Measurements from ENCODE around the gene TK1. TPM values are rescaled to one million over a fixed set of nuclear protein-coding genes. Genes with fewer than 3 reads are reported as not detected.

TK1 gene
- total RNA-seq, 1 donor from 2014 or later: 3.8 TPM

GRCh38 chr17:78151514-78152008 lies 35.3 kb downstream of the TK1 start:
- ATAC-seq (ENCODE audit: low read depth): no peak
- H3K27me3 Mint-ChIP-seq: no peaks in the 10 kb centered on the region
- H3K9me3 Mint-ChIP-seq: no peaks in the 10 kb centered on the region
- DNase-seq: no peak
- no peaks in the 10 kb centered on the region for H3K36me3 Mint-ChIP-seq (ENCODE audit: low read depth)
- ChIA-PET CTCF (no interaction called here), POLR2A (interaction anchor here (0.6 to 48.2 kb wide), 4 partner anchors 20 to 192 kb away, joined by 3 to 2404 read pairs (median 523); partner anchors contain the start of genes AFMID, SYNGR2, TK1 and TMC6)
- H3K27ac Mint-ChIP-seq: peak overlapping the region; percentile 73
- intact Hi-C loops (cut with micrococcal nuclease): loop anchor here (10.0 kb wide), 1 partner anchor 687 kb away; no protein-coding TSS in a partner anchor
- no peak overlapping the region for H3K4me3 Mint-ChIP-seq
- peaks cover 83% of the 10 kb centered on the region for H3K4me1 Mint-ChIP-seq
- TF ChIP-seq, protein P1, sequence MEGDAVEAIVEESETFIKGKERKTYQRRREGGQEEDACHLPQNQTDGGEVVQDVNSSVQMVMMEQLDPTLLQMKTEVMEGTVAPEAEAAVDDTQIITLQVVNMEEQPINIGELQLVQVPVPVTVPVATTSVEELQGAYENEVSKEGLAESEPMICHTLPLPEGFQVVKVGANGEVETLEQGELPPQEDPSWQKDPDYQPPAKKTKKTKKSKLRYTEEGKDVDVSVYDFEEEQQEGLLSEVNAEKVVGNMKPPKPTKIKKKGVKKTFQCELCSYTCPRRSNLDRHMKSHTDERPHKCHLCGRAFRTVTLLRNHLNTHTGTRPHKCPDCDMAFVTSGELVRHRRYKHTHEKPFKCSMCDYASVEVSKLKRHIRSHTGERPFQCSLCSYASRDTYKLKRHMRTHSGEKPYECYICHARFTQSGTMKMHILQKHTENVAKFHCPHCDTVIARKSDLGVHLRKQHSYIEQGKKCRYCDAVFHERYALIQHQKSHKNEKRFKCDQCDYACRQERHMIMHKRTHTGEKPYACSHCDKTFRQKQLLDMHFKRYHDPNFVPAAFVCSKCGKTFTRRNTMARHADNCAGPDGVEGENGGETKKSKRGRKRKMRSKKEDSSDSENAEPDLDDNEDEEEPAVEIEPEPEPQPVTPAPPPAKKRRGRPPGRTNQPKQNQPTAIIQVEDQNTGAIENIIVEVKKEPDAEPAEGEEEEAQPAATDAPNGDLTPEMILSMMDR (IDR thresholded peaks at IDR 0.05): no peak

DNA sequence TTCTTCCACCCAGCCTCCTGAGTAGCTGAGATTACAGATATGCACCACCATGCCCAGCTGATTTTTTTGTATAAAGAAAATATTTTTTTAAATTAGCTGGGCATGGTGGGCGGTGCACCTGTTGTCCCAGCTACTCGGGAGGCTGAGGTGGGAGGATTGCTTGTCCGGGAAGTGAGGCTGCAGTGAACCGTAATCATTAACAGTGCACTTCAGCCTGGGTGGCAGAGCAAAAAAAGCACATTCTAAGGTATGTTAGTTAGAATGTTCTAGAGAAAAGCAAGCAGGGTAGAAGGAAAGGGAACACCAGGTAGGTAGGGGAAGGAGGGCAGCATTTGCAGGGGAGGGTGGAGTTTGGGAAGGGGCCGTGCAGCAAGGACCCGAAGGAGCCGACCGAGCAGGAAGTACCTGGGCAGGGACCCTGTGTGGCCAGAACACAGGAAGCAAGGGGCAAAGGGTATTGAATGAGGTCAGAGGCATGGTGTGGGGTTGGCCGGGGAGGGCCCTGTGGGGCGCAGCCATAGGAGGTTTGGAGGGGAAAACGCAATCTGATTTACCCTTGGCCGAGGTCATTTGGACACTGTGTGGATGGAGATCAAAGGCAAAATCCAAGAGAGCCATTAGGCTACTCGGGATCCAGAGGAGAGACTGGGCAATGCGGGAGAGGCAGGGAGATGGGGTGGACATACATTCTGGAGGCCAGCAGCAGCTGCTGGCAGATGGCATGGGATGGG lies 38.4 kb downstream of the TK1 start:
- DNase-seq: no peak
- H3K36me3 Mint-ChIP-seq (ENCODE audit: low read depth): no peaks in the 10 kb centered on the region
- H3K27ac Mint-ChIP-seq: peak overlapping the region; percentile 94
- POLR2A ChIA-PET: interaction anchor here (0.5 to 48.2 kb wide), 7 partner anchors 17 to 825 kb away, joined by 3 to 2404 read pairs (median 4); partner anchors contain the start of genes AFMID, SYNGR2, TK1 and TMC6
- no peaks in the 10 kb centered on the region for H3K9me3 Mint-ChIP-seq
- TF ChIP-seq, protein P1 (IDR thresholded peaks at IDR 0.05): no peak
- H3K4me3 Mint-ChIP-seq: peak overlapping the region; percentile 25
- H3K27me3 Mint-ChIP-seq: no peaks in the 10 kb centered on the region
- intact Hi-C loops (cut with micrococcal nuclease): loop anchor here (10.0 kb wide), 1 partner anchor 626 kb away; no protein-coding TSS in a partner anchor
- CTCF ChIA-PET: interaction anchor here (1.5 to 2.6 kb wide), 3 partner anchors 11 to 28 kb away, joined by 5 to 13 read pairs (median 9); no protein-coding TSS in a partner anchor
- H3K4me1 Mint-ChIP-seq: peaks cover 86% of the 10 kb centered on the region
- no peak for ATAC-seq (ENCODE audit: low read depth)

DNA sequence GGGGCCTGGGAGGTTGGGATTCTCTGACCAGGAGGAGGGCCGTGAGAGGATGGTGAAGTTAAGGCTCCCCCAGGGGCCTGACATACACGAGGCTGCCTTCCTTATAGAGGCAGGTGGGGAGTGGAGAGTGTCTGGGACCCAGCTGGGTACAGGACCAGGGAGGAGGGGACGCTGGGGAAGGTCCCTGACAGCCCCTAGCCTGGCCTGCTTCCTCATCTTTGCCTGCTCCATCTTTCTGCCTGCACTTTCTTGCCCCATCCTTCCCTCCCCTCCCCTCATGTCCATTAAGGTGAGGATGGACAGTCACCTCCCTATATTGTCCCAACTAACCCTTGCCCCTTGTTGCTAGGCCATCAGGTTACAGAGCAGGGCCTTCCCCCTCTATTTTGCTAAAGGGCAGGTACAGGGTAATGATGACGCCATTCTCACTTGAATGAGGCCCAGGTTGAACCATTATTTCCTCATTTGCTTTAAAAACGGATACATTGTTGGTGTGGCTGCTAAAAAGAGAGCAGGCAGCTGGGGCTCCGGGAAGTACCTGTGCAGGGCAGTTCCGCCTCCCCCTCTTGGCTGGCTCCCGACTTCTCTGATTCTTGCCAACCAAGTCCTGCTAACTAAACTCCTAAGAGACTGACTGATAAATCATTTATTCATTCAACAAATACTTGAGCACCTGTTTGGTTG lies 39.4 kb downstream of the TK1 start:
- POLR2A ChIA-PET: interaction anchor here (0.5 to 48.2 kb wide), 5 partner anchors 16 to 588 kb away, joined by 3 to 2404 read pairs (median 6); partner anchors contain the start of genes AFMID, SYNGR2, TK1 and TMC6
- CTCF ChIA-PET: interaction anchor here (1.0 to 2.6 kb wide), 4 partner anchors 10 to 29 kb away, joined by 4 to 13 read pairs (median 7); no protein-coding TSS in a partner anchor
- H3K27ac Mint-ChIP-seq: peak overlapping the region; percentile 94
- peaks cover 3% of the 10 kb centered on the region for H3K36me3 Mint-ChIP-seq (ENCODE audit: low read depth)
- ATAC-seq (ENCODE audit: low read depth) (peak; percentile 78), DNase-seq (no peak)
- H3K9me3 Mint-ChIP-seq: no peaks in the 10 kb centered on the region
- intact Hi-C loops (cut with micrococcal nuclease): loop anchor here (1.0 to 10.0 kb wide), 3 partner anchors 8 to 627 kb away; no protein-coding TSS in a partner anchor
- no peaks in the 10 kb centered on the region for H3K27me3 Mint-ChIP-seq
- TF ChIP-seq, protein P1 (IDR thresholded peaks at IDR 0.05): no peak
- peaks cover 87% of the 10 kb centered on the region for H3K4me1 Mint-ChIP-seq
- peak overlapping the region; percentile 64 for H3K4me3 Mint-ChIP-seq

DNA sequence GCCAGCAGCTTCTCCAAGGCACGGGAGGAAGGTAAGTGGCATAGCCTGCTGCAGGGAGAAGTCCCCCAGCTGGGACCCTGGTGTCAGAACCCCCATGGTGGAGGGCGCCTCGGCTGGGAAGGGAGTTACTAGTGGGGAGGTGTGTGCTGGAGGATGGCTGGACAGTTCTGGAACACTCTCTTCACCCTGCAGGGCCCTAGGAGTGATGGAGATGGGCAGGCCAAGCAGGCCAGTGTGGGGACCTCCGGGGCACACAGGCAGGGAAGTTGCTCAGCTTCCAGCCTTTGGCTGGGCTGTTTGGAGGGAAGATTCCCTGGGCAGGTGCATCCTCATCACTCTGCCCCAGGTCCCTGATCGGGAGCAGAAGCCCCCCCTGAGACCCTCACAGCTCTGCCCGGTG lies 40.0 kb downstream of the TK1 start:
- no peak overlapping the region for H3K4me3 Mint-ChIP-seq

More for the DNA sequence above, 40.0 kb downstream of the TK1 start:
- POLR2A ChIA-PET: interaction anchor here (1.4 to 48.2 kb wide), 3 partner anchors 15 to 31 kb away, joined by 4 to 2404 read pairs (median 1040); partner anchors contain the start of genes AFMID, SYNGR2, TK1 and TMC6
- CTCF ChIA-PET: interaction anchor here (0.8 to 2.6 kb wide), 3 partner anchors 9 to 30 kb away, joined by 4 to 13 read pairs (median 4); no protein-coding TSS in a partner anchor
- DNase-seq: no peak
- H3K27me3 Mint-ChIP-seq: no peaks in the 10 kb centered on the region
- intact Hi-C loops (cut with micrococcal nuclease): loop anchor here (1.0 to 10.0 kb wide), 3 partner anchors 8 to 628 kb away; no protein-coding TSS in a partner anchor
- H3K9me3 Mint-ChIP-seq: no peaks in the 10 kb centered on the region
- TF ChIP-seq, protein P1 (IDR thresholded peaks at IDR 0.05): no peak
- H3K36me3 Mint-ChIP-seq (ENCODE audit: low read depth): peaks cover 8% of the 10 kb centered on the region
- peak overlapping the region; percentile 94 for H3K27ac Mint-ChIP-seq
- peaks cover 87% of the 10 kb centered on the region for H3K4me1 Mint-ChIP-seq
- ATAC-seq (ENCODE audit: low read depth): no peak
